GM18951 (cell line): ENCODE measurements around the gene FAM117B.
A peak's percentile ranks its signal among the peaks of the same experiment; 100 is the strongest.

Experiments used
- POLR2A ChIP-seq: IDR thresholded peaks from 4 replicates; pipeline ENCODE4 v1.6.1; 2011; ENCODE audit warnings: mild to moderate bottlenecking; ENCODE audit not compliant: insufficient read length, insufficient read depth; ENCODE audit errors: extremely low read depth
- in situ Hi-C: fragments of 300-500 bp; cut with MboI; formaldehyde crosslinking; loops from one replicate; pipeline ENCODE4 v1.12.0; 2022; ENCODE audit warnings: low sequenced_read_pairs, mixed read lengths, inconsistent platforms; ENCODE audit not compliant: unreplicated experiment

The FAM117B gene

GRCh38 chr2:202613479-202613878 is 21.3 kb upstream of the FAM117B start:
- in situ Hi-C loops: no loop called here

GRCh38 chr2:202624133-202624532 is 10.6 kb upstream of the FAM117B start:
- in situ Hi-C loops: no loop called here
- no peak for TF ChIP-seq POLR2A

More at GRCh38 chr2:202613479-202613878, 21.3 kb upstream of the FAM117B start:
- TF ChIP-seq POLR2A: no peak

GRCh38 chr2:202627042-202627441 is 7.7 kb upstream of the FAM117B start:
- TF ChIP-seq POLR2A: no peak

GRCh38 chr2:202628646-202629198 is 6.0 kb upstream of the FAM117B start:
- in situ Hi-C loops: no loop called here
- TF ChIP-seq POLR2A: no peak

More at GRCh38 chr2:202627042-202627441, 7.7 kb upstream of the FAM117B start:
- in situ Hi-C loops: no loop called here

GRCh38 chr2:202632682-202633290 is 2.0 kb upstream of the FAM117B start:
- no peak for TF ChIP-seq POLR2A
- in situ Hi-C loops: no loop called here

GRCh38 chr2:202633470-202633869 is 1.3 kb upstream of the FAM117B start:
- in situ Hi-C loops: no loop called here
- TF ChIP-seq POLR2A: no peak

- TF ChIP-seq POLR2A: peak; percentile 61
- in situ Hi-C loops: no loop called here
Measured at GRCh38 chr2:202635428-202636212, 851 bp downstream of the FAM117B start.

- in situ Hi-C loops: no loop called here
- TF ChIP-seq POLR2A: no peak
Measured at GRCh38 chr2:202636213-202636513, 1.4 kb downstream of the FAM117B start.

- no peak for TF ChIP-seq POLR2A
Measured at GRCh38 chr2:202638721-202639120, 4.0 kb downstream of the FAM117B start.

GRCh38 chr2:202639231-202639630 is 4.5 kb downstream of the FAM117B start:
- in situ Hi-C loops: no loop called here
- TF ChIP-seq POLR2A: no peak

More at GRCh38 chr2:202638721-202639120, 4.0 kb downstream of the FAM117B start:
- in situ Hi-C loops: no loop called here

- in situ Hi-C loops: no loop called here
Measured at GRCh38 chr2:202642567-202642966, 7.8 kb downstream of the FAM117B start.

GRCh38 chr2:202643012-202643858 is 8.5 kb downstream of the FAM117B start:
- TF ChIP-seq POLR2A: no peak

More at GRCh38 chr2:202642567-202642966, 7.8 kb downstream of the FAM117B start:
- no peak for TF ChIP-seq POLR2A

GRCh38 chr2:202652119-202652518 is 17.4 kb downstream of the FAM117B start:
- in situ Hi-C loops: no loop called here
- TF ChIP-seq POLR2A: no peak

More at GRCh38 chr2:202643012-202643858, 8.5 kb downstream of the FAM117B start:
- in situ Hi-C loops: no loop called here
